GM21423 (cell line): Measurements from ENCODE around the gene GNPTAB.
"Not testable (repeated sequence)": the region's sequence is repeated elsewhere in the genome, so short reads cannot be mapped to it uniquely, and the experiment has no call there.

ENCODE experiments used
- ATAC-seq: cut with Tn5 transposase; IDR thresholded peaks from one replicate; pipeline ENCODE4 v1.9.1; 2021; ENCODE audit warnings: mild to moderate bottlenecking, moderate library complexity; ENCODE audit not compliant: unreplicated experiment

The GNPTAB gene

GRCh38 chr12:101740980-101741379 lies 89.8 kb downstream of the GNPTAB start:
- no peak for ATAC-seq

GRCh38 chr12:101740566-101740965 lies 90.2 kb downstream of the GNPTAB start:
- ATAC-seq: no peak

- no peak for ATAC-seq
Observed at GRCh38 chr12:101738920-101739665, 91.7 kb downstream of the GNPTAB start, which contains the start of gene SYCP3. Gene SYCP3 (minus strand): TSS chr12:101739462. CDS start chr12:101737935, 1,527 bp downstream.

- ATAC-seq: no peak
Observed at GRCh38 chr12:101737476-101737875, 93.3 kb downstream of the GNPTAB start.

GRCh38 chr12:101734482-101734881 lies 96.3 kb downstream of the GNPTAB start:
- ATAC-seq: not testable (repeated sequence)

- ATAC-seq: no peak
Observed at GRCh38 chr12:101733166-101733565, 97.6 kb downstream of the GNPTAB start.

GRCh38 chr12:101732318-101732717 lies 98.4 kb downstream of the GNPTAB start:
- no peak for ATAC-seq

GRCh38 chr12:101729842-101730241 lies 100.9 kb downstream of the GNPTAB start:
- ATAC-seq: no peak

- ATAC-seq: no peak
Observed at GRCh38 chr12:101727098-101727497, 103.7 kb downstream of the GNPTAB start.

GRCh38 chr12:101722392-101722791 lies 108.4 kb downstream of the GNPTAB start:
- no peak for ATAC-seq

GRCh38 chr12:101720118-101720517 lies 110.6 kb downstream of the GNPTAB start:
- no peak for ATAC-seq

- ATAC-seq: no peak
Observed at GRCh38 chr12:101719566-101719965, 111.2 kb downstream of the GNPTAB start.

GRCh38 chr12:101714877-101715444 lies 115.8 kb downstream of the GNPTAB start:
- ATAC-seq: no peak

- no peak for ATAC-seq
Observed at GRCh38 chr12:101713930-101714329, 116.8 kb downstream of the GNPTAB start.

GRCh38 chr12:101713059-101713682 lies 117.6 kb downstream of the GNPTAB start:
- no peak for ATAC-seq

- ATAC-seq: no peak
Observed at GRCh38 chr12:101710288-101710687, 120.5 kb downstream of the GNPTAB start.

- ATAC-seq: no peak
Observed at GRCh38 chr12:101707131-101707782, 123.5 kb downstream of the GNPTAB start.

GRCh38 chr12:101706403-101706802 lies 124.4 kb downstream of the GNPTAB start:
- ATAC-seq: no peak

- ATAC-seq: no peak
Observed at GRCh38 chr12:101703487-101703886, 127.3 kb downstream of the GNPTAB start.

- no peak for ATAC-seq
Observed at GRCh38 chr12:101700299-101700820, 130.4 kb downstream of the GNPTAB start.

- ATAC-seq: no peak
Observed at GRCh38 chr12:101698800-101699347, 131.9 kb downstream of the GNPTAB start.
